Glomerular endothelial cell (primary cell): ENCODE measurements around the gene RAI1. TPM values are rescaled to one million over a fixed set of nuclear protein-coding genes. Genes with fewer than 3 reads are reported as not detected.
"Not testable (repeated sequence)": the region's sequence is repeated elsewhere in the genome, so short reads cannot be mapped to it uniquely, and the experiment has no call there.

Experiments
- DNase-seq: peaks from one replicate; pipeline ENCODE4 v3.0.0-alpha.2; 2011; ENCODE audit warnings: low read depth, low spot score; ENCODE audit errors: extremely low read depth
- total RNA-seq: library from RNA; depleted of rRNA; stranded (reverse); fragments of >200 nt; gene quantifications from 2 replicates; pipeline ENCODE4 v1.2.3, GENCODE V29; 2015

Gene RAI1, protein sequence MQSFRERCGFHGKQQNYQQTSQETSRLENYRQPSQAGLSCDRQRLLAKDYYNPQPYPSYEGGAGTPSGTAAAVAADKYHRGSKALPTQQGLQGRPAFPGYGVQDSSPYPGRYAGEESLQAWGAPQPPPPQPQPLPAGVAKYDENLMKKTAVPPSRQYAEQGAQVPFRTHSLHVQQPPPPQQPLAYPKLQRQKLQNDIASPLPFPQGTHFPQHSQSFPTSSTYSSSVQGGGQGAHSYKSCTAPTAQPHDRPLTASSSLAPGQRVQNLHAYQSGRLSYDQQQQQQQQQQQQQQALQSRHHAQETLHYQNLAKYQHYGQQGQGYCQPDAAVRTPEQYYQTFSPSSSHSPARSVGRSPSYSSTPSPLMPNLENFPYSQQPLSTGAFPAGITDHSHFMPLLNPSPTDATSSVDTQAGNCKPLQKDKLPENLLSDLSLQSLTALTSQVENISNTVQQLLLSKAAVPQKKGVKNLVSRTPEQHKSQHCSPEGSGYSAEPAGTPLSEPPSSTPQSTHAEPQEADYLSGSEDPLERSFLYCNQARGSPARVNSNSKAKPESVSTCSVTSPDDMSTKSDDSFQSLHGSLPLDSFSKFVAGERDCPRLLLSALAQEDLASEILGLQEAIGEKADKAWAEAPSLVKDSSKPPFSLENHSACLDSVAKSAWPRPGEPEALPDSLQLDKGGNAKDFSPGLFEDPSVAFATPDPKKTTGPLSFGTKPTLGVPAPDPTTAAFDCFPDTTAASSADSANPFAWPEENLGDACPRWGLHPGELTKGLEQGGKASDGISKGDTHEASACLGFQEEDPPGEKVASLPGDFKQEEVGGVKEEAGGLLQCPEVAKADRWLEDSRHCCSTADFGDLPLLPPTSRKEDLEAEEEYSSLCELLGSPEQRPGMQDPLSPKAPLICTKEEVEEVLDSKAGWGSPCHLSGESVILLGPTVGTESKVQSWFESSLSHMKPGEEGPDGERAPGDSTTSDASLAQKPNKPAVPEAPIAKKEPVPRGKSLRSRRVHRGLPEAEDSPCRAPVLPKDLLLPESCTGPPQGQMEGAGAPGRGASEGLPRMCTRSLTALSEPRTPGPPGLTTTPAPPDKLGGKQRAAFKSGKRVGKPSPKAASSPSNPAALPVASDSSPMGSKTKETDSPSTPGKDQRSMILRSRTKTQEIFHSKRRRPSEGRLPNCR (N-terminal part only)
- total RNA-seq: 38.1 and 64.9 TPM in 2 replicates

DNA sequence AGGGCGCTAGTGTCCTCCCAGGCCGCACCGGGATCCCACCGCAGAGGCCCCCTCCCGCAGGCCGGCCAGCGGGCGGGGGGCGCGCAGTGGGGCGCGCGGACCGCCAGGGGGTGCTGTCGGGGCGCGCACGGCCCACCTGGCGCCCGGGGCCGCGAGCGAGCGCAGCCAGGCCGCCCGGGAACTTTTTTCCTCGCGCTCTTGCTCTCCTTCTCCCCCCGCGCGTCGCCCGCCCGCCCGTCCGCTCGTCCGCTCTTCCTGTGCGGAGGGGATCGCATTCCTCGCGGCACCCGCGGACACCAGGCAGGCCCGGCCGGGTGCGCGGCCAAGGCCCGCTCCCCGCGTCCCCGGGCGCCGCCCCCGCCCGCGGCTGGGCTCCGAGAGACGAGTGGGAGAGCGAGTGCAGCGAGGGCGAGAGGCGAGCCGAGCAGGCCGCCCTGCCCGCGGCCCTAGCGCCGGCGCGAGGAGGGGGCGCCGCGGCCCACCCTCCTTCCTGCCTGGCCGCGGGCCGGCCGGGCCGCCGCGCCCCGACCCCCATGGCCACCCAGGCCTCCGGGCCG is at the start of gene RAI1:
TSS of gene RAI1 (plus strand) at position 272 of the 557 bp plus-strand sequence. CDS start 111,491 bp downstream, outside the sequence.
- no peak for DNase-seq

DNA sequence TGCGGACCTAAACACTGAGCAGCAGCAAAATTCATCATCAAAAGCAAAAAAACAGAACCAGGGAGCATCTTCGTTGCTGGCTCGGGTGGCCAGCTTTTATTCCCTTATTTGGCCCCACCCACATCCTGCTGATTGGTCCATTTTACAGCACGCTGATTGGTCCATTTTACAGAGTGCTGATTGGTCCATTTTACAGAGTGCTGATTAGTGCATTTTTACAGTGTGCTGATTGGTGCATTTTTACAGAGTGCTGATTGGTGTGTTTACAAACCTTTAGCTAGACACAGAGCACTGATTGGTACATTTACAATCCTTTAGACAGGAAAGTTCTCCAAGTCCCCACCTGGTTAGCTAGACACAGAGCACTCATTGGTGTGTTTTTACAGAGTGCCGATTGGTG is 48.6 kb upstream of the RAI1 start:
- not testable (repeated sequence) for DNase-seq

DNA sequence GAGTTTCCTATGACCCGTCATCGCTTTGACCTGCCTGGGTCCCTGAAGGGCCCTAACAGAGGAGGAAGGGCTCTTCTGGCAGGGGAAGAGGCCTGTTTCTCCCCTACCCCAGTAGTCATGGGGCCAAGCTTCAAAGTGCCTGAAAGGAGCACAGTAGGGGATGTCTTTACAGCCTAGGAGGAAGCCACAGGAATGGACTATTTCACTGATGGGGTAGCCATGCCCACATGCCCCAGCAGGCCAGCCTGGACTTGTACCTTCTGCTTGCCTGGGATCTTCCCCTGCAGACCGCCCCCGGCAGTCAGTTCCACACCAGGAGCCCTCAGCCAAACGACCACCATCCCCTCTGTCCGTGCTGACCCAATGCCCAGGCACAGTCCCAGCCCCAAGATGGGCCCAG is 47.9 kb upstream of the RAI1 start:
- no peak for DNase-seq

DNA sequence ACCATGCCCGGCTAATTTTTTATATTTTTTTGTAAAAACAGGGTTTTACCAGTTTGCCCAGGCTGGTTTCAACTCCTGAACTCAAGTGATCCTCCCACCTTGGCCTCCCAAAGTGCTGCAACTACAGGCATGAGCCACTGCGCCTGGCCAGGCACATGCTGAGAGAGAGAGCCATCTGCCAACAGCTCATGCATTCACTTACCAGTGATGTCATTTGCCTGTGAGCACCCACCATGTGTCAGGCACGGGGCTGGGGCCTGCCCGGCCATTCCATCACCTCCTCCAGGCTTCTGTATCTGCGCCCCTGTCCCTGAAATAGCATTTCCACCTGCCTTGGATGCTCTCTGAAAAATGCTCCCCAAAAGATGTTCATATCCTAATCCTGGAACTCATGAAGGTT is 46.1 kb upstream of the RAI1 start:
- DNase-seq: no peak

DNA sequence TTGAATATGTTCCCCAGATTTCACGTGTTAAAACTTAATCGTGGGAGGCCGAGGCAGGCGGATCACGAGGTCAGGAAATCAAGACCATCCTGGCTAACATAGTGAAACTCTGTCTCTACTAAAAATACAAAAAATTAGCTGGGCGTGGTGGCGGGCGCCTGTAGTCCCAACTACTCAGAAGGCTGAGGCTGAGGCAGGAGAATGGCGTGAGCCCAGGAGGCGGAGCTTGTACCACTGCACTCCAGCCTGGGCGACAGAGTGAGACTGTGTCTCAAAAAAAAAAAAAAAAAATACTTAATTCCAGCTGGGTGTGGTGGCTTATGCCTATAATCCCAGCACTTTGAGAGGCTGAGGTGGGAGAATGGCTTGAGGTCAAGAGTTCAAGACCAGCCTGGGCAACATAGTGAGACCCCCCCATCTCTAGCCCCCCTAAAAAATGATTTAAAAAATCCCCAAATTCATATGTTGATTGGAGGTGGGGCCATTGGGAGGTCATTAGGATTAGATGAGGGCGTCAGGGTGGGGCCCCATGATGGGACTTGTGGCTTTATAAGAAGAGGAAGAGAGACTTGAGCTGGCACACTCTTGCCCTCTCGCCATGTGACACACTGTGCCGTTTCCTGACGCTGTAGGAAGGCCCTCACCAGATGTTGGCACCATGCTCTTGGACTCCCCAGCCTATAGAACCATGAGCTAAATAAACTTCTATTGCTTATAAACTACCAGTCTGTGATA is 45.6 kb upstream of the RAI1 start:
- DNase-seq: not testable (repeated sequence)

DNA sequence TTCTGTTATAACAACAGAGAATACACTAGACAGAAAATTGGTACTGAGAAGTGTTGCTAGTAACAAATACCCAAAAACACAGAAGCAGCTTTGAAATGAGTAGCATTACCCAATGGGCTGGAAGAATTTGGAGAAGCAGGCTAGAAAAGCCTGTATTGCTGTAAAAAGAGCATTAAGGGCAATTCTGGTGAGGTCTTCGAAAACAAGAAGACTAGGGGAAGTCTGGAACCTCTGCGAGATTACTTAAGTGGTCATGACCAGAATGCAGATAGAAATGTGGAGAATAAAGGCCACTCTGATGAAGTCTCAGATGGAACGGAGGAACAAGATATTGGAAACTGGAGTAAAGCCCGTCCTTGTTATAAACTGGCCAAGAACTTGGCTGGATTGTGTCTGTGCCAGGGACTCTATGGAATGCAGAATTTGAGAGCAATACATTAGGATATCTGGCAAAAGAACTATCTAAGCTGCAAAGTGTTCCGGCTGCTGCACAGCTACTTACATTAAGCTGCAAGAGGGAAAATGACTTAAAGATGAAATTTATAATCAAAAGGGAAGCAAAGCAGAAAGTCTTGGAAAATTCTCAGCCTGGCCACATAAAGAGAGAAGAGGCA is 44.9 kb upstream of the RAI1 start:
- DNase-seq: no peak

DNA sequence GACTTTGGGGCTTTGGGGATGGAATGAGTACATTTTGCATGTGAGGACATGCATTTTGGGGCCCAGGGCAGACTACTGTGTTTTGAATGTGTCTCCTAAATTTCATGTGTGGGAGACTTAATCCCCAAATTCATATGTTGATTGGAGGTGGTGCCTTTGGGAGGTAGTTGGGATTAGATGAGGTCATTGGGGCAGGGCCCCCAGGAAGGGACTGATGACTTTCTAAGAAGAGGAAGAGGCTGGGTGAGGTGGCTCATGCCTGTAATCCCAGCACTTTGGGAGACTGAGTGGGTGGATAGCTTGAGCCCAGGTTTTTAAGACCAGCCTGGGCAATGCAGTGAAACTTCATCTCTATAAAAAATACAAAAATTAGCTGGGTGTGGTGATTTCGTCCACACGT is 42.8 kb upstream of the RAI1 start:
- no peak for DNase-seq

DNA sequence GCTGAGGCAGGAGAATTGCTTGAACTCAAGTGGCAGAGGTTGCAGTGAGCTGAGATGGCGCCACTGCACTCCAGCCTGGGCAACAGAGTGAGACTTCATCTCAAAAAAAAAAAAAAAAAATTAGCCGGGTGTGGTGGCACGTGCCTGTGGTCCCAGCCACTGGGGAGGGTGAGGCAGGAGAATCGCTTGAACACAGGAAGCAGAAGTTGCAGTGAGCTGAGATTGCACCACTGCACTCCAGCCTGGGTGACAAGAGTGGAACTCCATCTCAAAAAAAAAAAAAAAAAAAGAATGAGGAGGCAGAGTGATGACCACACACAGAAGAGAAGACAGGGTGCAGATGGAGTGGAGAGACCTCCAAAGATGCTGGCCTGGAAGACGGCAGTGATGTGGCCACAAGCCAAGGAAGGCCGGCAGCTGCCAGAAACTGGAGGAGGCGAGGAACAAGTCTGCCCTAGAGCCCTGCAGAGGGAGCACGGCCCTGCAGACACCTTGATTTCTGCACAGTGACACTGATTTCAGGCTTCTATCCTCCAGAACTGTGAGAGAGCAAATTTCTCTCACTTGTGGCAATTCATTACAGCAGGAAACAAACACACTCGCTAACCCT is 41.5 kb upstream of the RAI1 start:
- not testable (repeated sequence) for DNase-seq

DNA sequence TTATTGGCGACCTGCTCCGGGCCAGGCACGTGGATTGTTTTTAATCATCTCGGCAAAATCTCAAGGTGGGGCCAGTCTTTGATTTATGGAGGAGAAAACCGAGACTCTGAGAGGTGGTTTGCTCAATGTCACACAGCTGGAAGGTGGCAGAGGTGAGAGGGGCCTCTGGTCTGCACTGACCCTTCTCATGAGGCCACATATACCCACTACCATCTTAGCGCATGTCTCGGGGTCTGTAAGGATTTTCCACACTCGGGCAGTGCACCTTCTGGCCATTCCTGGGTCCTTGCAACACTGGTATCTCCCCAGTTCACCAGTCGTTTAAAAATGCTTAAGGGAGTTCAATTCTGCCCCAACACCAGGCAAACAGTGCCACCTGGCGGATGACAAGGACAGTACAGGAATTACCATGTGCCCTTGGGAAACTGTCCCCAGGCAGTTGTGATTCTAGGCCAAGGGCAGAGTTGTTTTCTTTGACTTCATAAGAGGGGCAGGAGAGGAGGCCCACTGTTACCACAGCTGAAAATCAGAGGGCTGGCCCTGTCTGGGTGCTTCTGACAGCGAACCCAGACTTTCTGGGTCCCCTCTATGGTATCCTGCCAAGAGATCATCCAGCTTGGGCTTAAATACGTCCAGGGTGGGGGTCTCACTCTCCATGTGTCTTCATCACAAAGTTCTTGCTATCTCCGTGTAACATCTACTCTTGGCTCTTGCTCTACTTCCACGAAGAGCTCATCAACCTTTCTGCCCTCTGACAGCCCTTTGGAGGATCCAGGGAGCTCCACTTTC is 39.4 kb upstream of the RAI1 start:
- peak; percentile 25 for DNase-seq

DNA sequence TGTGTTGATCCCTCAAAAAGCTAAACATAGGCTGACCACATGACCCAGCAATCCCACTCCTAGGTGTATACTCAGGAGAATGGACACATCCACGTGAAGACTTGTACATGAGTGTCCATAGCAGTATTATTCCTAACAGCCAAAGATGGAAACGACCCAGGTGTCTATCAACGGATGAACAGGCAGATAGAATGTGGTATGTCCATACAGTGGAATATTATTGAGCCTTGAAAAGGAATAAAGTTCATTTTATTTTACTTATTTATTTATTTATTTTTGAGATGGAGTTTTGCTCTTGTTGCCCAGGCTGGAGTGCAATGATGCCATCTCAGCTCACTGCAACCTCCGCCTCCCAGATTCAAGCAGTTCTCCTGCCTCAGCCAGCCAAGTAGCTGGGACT is 36.1 kb upstream of the RAI1 start:
- not testable (repeated sequence) for DNase-seq

DNA sequence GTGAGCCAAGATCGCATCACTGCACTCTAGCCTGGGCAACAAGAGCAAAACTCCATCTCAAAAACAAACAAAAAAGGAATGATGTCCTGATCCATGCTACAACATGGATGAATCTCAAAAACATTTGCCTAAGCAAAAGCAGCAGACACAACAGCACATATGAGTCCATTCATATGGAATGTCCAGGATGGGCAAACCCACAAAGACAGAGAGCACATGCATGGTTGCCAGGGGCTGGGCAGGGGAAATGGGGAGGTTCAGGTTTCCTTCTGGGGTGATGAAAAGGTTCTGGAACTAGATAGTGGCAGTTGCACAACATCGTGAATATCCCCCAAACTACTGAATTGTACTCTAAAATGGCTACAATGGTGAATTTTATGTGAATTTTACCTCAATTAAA is 35.3 kb upstream of the RAI1 start:
- DNase-seq: no peak

DNA sequence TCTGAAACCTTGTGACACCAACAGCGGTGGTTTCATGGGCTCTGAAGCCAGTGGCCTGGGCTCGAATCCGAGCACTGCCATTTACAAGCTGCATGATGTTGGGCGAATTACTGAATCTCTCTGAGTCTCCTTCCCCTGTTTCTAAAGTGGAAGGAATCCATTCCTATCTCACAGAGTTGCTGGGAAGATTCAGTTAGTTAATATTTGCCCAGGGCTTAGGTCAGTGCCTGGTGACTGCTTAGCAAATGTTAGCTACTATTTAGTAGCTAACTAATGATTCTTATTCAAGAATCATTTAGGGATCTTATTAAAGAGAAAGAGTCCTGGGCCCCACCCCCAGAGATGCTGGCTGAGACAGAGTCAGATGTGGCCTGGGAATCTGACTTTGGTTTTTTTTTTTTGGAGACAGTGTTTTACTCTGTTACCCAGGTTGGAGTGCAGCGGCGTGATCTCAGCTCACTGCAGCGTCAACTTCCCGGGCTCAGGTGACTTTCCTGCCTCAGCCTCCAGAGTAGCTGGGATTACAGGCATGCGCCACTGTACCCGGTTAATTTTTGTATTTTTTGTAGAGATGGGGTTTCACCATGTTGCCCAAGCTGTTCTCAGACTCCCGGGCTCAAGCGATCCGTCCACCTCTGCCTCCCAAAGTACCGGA is 33.6 kb upstream of the RAI1 start:
- DNase-seq: no peak

DNA sequence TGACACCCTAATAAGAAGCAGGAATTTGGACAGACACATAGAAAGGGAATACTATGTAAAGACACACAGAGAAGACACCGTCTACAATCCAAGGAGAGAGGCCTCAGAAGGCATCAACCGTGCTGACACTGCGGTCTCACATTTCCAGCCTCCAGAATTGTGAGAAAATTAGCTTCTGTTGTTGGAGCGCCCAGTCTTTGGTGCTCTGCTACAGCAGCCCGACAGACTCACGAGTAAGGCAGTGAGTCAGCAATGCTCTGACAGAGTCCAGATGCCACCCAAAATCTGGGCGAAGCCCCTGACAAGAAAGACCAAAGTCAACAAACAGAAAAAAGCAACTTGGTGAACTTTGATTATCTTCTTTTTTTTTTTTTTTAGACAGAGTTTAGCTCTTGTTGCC is 32.5 kb upstream of the RAI1 start:
- DNase-seq: no peak

DNA sequence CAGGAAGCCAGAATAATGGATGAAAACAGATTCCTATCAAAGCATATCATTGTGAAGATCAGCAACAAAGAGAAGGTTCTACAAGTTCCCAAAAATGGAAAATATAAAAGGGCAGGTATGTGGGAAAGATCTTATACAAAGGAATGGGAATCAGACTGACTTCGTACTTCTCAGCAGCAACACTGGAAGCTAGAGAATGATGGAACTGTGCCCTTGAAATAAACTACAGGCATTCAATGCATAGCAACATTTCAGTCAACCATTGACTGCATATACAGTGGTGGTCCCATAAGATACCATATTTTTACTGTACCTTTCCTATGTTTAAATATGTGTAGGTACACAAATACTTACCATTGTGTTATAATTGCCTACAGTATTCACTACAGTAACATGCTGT is 30.3 kb upstream of the RAI1 start:
- DNase-seq: no peak

DNA sequence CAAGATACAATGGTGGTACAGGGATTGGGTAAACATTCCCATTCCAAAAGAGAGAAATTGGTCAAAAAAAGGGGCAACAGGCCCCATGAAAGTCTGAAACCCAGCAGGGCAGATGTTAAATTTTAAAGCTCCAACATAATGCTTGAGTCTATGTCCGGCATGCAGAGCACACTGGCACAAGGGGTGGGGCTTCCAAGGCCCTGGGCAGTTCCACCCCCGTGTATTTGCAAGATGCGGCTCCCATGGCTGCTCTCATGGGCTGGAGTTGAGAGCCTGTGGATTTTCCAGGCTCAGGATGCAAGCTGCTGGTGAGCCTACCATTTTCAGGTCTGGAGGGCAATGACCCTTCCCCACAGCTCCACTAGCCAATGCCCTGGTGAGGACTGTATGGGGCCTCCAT is 27.9 kb upstream of the RAI1 start:
- no peak for DNase-seq

DNA sequence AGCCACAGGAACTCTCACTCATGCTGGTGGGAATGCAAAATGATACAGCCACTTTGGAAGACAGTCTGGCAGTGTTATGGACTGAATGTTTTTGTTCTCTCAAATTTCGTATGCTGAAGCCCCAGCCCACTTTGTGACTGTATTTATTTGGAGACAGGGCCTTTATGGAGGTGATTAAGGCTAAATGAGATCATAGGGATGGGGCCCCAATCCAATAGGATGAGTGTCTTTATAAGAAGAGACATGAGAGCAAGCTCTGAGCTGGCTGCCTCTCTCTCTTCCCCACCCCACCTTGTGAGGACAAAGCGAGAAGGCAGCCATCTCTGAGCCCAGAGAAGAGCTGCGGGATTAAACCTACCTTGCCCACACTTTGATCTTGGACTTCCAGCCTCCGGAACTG is 21.9 kb upstream of the RAI1 start:
- DNase-seq: no peak

DNA sequence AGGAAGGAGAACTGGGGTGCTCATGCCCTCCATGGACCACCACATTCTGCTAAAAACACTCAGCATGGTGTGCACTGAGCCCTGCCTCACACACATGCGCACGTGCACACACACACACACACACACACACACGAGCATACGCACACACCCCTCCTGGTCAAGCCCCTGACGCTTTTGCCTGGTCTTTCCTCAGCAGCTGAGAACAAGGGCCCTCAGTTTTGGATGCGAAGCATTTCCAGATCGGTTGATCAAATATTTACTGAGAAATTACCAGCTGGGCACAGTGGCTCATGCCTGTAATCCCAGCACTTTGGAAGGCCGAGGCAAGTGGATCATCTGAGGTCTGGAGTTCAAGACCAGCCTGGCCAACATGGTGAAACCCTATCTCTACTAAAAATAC is 20.1 kb upstream of the RAI1 start:
- no peak for DNase-seq

DNA sequence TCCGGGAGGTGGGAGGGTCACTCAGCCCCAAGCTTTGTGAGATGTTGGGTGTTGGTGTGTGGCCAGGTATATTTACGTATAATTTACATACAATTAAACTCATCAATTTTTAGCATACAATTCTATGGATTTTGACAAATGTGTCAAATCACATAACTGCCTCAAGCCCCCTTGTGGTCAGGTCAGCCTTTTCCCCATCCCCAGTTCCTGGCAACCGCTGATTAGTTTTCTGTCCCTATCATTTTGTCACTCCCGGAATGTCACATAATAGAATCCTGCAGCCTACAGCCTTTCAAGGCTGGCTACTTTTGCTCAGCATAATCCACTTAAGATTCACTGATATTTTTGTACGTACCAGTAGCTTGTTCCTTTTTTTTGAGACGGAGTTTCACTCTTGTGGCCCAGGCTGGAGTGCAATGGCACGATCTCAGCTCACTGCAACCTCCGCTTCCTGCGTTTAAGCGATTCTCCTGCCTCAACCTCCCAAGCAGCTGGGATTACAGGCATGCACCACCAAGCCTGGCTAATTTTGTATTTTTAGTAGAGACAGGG is 19.3 kb upstream of the RAI1 start:
- no peak for DNase-seq
